ENCODE data around the gene CDKN2D.
"Not testable (repeated sequence)": the region's sequence is repeated elsewhere in the genome, so short reads cannot be mapped to it uniquely, and the experiment has no call there.

Gene CDKN2D

DNA sequence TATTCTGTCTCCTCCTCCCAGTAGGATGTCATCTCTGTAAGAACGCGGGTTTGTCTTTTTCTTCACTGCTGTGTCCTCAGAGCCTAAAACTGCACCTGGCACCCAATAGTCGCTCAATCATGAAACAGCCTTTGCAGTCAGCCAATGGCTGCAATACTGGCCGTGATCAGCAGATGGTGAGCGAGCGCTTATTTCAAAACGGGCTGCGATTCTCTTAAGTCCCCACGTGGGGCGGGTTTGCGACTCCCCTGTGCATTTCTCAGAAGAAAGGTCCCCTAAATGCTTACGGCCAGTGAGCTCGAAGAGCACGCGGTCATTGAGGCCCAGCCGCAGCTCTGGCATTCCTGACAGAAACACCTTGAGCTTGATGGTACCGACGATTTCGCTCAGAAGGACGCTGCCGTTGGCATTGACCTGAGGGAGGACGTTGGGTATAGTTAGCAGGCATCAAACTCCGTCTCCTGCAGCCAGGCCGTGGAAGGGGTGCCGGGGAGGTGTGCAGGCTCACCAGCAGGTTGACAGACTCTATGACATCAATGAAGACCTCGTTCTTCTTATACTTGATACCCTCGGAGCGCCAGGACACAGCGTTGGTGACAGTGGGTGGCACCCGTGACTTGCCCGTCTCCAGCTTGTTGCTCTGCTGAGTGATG is 12.3 kb upstream of the CDKN2D start:
- peak; percentile 80 for DNase-seq

DNA sequence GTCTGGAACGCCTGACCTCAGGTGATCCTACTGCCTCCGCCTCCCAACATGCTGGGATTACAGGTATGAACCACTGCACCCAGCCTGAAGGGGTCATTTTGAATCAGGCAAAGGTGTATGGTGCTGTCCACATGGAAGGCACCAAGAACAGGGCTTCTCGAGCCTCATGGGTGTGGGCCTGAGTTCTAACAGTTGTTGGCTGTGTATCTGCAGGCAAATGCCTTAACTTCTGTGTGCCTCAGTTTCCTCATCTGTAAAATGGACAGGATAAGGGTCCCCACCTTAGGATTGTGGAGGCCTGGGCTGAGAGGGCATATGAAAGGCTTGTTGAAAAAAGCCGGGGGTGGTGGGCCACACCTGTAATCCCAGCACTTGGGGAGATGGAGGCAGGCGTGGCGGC is 9.2 kb upstream of the CDKN2D start:
- DNase-seq = no peak

DNA sequence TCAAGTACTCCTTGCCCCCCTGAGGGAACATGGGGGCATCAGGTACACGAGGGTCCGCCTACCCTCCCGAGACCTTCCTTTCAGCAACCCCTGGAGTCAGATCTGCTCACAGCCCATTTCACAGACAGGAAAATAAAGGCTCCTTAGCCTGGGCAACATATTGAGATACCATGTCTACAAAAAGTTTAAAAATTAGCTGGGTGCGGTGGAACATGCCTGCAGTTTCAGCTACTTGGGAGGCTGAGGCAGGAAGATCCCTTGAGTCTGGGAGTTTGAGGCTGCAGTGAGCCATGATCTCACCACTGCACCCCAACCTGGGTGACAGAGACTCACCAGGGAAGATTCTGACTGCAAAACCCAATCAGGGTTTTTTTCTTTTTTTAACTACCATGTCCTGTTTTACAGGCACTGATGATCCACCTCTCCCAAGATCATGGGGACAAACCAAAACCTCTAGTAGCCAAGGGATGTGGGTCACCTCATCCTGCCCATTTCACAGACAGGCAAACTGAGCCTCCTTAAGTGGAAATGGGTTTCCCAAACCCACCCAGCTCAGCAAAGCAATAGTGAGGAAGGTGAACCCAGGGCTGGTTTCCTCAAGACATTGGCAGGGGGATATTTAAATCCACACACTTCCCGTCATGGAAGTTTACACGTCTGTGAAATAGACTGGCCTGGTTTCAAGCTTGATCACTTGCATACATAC is 6.4 kb upstream of the CDKN2D start:
- no peak for DNase-seq

DNA sequence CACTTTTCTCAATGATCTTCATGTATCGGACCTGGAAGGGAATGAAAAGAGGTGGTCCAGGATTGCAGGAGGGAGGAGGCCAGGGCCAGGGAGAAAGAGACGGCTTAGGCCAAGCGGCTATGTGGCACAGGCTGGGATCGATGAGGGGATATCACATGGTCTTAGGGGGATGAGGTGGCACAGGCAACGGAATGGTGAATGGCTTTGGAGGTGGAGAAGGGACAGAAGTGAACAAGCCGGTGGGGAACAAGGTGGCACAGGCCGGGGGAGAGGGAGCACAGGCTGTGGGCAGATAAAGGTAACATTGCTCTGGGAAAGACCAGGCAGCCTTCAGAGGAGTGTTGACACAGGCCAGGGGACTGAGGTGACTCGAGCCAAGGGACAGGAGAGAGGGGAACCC is 5.7 kb upstream of the CDKN2D start:
- DNase-seq = no peak

DNA sequence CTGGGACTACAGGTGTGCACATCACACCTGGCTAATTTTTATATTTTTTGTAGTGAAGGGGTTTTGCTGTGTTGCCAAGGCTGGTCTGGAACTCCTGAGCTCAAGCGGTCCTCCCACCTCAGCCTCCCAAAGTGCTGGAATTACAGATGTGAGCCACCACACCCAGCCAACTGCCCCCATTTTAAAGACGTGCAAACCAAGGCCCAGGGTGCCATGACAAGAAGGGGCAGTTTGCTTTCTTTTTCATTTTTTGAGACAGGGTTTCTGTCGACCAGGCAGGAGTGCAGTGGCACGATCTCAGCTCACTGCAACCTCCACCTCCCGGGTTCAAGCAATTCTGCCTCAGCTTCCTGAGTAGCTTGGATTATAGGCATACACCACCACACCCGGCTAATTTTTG is 5.0 kb upstream of the CDKN2D start:
- not testable (repeated sequence) for DNase-seq

DNA sequence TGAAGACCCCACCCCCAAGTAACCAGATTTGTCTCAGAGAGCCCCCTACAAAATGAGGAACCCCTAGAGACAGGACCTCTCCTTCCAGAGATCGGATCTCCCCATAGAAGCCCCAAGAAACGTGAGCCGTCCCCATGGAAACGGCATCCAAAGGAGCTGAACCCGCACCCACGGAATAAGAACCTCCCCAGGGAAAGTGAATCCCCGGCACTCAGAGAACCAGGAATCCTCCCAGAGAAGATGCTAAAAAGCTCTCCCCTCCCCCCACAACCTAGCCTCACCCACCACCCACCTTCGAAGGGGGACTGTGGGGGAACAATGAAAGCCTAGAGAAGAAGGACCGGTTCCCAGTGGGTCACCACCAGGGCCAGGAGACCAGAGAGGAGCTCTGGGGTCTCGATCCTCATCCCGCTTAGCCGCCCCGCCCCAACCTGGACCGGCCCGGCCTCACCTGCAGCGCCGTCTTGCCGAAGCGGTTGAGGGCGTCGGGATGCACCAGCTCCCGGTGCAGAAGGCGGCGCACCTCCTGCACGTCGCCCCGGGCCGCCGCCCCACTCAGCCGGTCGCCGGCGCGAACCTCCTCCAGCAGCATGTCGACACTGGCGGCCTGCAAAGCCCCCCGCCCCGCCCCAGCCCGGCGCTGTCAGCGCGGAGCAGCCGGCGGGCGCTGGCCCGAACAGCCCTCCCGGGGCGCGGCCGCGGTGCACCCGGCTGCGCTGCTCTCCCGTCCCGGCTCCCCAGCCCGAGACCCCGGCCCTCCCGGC is 535 bp downstream of the CDKN2D start:
- no peak for DNase-seq

DNA sequence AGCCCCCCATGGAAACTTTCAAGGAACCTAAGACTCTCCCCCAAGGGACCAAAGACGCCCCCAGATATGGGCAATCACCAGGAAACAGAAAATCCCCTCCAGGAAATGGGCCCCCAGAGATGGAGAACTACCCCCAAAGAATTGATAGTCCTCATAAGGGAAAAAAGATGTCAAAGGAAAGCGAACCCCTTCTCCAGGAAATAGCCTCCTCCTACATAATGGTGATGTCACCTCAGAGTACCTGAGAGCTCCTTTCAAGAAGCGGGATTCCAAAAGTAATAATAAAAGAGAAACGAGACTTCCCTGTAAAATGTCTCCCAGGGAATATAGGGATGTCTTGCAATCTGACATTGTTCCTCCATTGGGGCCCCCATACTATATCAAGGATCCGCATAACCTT is 1.1 kb downstream of the CDKN2D start:
- DNase-seq = no peak

DNA sequence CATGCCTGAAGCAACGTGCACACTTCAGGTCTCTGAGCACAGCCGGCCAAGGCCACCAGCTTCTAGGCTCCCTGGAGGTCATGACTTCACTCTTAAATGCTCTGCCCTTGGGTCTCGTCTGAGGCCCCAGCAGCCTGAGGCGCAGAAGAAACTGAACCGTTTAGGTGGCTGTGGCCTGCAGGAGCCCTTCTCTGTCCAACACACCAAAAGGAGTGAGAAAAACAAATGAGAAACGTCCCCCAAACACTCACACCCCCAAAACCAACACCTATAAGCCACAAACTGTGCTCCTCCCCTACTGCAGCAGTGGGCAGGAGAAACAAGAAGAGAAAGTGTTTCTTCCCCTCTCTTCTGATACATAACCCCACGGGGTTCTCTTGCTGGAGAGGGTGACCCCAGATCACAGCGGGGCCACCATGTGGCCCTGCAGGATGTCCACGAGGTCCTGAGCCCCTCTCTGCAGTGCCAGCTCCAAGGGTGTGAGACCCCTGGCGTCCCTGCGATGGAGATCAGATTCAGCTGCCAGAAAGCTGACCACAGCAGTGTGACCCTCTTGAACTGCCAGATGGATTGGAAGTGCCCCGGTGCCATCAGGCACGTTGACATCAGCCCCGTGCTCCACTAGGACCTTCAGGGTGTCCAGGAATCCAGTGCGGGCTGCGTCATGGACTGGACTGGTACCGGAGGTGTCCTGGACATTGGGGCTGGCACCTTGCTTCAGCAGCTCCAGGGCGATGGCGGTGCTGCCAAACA is 1.9 kb downstream of the CDKN2D start:
- DNase-seq = no peak

DNA sequence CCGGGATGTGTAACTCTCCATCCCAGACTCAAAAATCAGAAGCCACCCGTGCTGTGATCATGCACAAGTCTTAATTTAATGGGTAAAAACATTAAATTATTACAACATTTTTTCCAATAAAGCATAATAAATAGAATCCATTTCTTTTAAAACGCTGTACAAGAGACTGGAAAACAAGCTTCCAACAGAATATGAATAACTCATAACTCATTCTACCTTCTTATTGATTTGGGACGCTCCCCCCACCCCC is 2.4 kb downstream of the CDKN2D start:
- no peak for DNase-seq

DNA sequence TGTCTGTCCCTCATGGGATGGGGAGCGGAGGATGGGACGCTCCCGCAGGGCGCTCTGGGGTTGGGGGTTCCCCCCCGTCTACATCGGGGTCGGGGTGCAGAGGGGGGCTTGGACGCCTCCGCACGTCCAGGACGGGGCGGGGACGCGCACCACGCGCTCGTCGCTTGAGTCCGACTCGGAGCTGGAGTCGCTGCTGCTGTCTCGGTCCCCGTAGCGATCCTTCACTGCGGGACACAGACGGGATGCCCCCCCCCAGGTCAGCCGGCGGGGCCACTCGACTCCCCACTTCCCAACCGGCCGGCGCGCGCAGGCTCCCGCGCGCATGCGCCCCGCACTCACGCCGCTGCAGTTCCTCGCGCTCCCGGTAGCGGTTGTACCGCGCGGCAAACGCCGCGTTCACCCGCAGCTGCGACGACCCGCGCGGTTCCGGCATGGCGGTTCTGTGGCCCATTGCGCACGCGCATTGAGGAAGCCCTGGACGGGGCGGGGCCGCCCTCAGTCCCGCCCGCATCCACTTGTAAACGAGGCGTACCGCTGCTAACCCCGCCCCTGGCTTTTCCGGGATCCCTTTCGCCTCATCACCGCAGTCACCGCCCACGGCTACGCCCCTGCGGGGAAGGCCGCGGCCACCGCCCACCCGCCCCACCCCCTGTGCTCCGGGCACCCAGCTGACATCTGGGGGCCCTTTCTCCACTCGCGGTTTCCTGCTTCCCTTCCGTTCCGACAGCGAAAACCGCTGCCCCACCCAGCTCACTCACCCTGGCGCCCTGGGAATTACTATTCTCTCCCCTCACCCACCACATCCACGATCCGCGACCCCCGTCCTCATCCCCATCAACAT is 3.0 kb downstream of the CDKN2D start, which contains the start of gene KRI1:
KRI1 (minus strand) TSS at position 444 of the 841 bp plus-strand sequence; CDS start at position 433, 11 bp downstream.
- DNase-seq = peak; percentile 99

DNA sequence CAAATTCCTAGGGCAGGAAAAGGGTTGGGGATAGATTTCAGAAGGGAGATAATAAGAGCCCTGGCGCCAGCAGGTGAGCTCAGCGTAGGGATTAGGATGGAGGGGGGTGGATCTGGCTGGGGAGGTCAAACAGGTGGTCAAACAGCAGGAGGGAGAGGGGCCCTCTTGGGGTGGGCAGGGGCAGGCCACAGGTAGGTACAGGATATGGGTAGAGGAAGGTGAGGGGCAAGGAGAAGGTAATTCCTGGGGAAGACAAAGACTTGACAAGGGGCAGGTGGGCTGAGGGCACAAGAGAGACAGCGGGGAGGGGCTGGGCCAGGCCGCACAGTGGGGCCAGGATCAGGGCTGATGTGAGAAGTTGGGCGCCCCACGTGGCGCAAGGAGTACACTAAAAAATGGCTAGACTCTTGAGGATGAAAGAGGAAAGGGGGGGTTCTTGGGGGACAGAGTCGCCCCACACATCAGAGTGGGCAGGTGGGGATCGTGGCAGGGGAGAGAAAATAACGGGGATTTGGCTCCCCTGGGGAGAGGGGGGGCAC is 3.7 kb downstream of the CDKN2D start:
- DNase-seq = peak; percentile 85

DNA sequence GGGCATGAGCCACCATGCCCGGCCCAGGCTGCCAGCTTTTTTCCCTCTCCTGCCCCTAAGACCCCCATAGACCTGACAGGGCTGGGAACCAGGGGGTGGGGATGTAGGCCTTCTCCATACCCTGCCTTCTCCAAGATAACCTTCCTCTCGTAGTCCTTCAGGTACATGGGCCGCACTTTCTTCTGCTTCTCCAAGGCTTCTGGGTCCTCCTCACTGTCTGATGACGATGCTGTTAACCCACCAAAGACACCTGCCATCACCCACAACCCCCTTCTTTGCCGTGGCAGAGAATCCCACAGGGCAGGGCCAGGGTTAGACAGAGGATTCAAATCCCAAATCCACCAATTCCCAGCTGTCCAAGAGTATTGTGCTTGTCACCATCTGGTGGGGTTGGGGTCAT is 6.2 kb downstream of the CDKN2D start:
- DNase-seq = no peak

DNA sequence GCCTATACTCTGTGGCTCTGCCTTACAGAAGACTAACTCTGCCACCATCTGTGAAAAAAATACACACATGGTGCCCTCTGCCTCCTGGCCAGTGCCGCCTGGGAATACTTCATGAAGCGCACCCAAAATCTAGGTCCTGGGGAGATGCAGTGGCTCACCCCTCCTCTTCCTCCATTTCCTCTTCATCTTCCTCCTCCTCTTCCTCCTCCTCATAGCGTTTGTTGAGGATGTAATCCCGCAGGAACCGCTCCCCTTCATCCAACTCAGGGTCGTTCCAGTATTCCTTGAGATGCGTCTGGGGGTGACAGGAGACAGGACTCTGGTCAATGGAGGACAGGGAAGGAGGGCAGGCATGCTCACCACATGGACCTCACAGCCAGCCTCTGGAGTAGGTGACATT is 8.6 kb downstream of the CDKN2D start:
- DNase-seq = no peak

DNA sequence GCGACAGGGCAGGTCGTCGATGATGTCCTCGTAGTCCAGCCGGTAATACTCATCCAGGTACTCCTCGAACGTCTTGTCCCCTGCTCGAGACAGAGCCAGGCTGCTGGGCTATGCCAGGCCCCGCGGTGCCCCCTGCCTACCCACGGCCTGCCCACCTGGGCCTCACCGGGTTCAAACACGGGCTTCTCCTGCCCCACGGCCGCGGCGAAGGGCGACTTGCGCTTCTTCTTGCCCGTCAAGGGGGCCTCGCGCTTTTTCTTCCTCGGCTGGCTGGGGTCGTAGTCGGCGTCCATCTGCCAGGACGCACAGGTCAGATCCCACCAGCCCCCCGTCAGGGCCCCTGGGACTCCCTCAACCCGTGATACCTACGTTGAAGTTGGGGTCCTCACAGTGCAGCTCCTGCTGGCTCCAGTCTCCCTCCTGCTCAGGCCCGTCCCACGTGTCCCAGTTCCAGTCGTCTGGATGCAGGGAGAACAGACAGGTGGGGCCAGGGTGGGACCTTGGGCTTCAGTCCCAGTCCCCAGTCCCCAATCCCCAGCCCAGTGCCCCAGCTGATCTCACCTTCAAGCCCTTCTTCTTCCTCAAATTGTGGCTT is 11.1 kb downstream of the CDKN2D start:
- no peak for DNase-seq

DNA sequence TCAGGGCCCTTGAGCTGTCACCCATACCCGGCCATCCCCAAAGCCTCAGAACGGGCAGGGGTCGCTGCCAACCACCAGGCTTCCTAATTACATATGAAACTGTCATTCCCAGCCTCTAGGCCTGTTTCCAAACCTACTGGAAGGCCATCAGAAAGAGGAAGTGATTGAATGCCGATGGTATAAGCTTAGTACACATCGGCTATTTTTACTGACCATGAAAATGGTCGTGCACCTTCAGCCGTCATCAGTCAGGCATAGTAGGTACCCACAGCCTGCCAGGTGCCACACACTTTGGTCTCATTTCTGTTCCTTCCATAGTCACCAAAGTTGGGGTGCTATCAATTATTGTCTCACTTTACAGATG is 13.2 kb downstream of the CDKN2D start:
- DNase-seq = no peak

DNA sequence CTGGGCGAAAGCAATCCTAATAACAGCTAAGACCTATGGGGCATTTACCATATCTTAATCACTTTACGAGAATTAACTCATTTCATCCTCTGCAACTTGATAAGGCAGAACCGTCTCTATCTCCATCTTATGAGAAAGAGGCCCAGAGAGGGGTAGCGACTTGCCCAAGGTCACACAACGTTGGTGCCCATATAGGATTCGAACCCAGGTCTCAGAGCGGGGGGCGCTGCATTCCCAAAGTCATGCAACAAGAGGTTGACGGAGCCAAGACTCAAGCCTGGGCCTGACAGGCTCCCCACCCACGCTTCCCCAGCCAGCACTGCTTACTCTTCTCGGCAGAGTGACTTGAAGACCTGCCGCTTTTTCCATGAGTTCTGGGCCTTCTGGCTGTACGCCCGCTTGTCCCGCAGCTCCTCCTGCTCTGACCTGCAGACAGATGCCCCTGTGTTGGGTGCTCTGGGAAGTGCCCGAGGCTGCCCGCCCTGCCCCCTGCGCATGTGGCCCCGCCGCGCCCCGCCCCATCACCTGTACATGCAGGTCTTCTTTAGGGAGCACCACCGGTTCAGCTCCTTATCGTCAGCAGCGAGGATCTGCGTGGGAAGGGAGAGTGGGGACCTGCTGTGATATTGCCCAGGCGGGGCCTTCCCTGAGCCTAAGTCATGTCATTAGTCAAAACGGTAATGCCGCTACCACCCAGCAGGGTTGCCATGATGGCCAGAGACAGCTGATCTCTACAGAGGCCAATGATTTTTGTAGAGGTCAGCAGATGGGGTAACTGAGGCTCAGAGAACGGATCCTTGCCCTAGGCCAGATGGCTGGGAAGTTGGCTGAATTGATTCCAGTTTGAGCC is 13.8 kb downstream of the CDKN2D start:
- no peak for DNase-seq

DNA sequence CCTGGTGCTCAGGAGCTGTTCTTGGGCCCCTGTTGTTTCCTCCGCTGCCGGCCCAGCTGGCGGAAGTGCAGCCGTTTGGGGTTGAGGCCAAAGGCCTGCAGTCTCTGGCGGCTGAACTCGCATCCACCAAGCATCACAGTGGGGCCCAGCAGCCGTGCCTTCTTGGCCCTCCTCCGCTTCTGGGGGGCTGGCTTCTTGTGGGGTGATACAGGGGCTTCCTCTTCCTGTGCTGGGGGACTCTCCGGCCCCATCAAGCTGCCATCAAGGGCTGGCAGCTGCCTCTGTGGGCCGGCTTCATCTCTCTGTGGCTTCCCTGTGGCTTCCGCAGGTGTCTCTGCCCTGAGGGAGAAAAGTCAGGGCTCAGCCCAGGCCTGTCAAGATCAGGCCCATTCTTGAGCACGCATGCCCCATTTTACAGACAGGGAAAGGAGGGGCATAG is 14.8 kb downstream of the CDKN2D start:
- no peak for DNase-seq

DNA sequence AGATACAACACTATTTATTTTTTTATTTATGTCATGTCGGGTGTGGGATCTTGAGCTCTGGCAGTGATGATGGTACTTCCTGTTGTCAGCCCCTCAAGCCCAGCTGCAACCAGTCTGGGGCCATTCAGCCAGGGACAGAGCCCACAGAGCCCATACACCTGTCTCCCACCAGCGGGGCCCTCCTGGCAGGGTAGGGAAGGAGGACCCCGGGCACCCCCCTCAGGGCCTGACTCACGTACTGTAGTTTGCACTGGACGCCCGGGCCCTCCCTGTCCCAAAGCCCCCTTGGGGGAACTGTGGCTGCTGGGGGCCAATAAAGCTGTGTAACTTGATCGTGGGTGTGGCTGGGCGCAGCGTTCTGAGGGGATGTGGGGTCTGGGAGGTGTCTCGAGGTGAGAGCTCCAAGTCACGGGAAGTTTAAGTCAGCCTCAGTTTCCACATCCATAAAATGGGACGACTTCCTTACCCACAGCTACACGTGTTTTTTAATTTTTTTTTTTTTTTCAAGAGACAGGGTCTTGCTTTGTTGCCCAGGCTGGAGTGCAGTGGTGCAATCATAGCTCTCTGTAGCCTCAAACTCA is 15.6 kb downstream of the CDKN2D start:
- no peak for DNase-seq

DNA sequence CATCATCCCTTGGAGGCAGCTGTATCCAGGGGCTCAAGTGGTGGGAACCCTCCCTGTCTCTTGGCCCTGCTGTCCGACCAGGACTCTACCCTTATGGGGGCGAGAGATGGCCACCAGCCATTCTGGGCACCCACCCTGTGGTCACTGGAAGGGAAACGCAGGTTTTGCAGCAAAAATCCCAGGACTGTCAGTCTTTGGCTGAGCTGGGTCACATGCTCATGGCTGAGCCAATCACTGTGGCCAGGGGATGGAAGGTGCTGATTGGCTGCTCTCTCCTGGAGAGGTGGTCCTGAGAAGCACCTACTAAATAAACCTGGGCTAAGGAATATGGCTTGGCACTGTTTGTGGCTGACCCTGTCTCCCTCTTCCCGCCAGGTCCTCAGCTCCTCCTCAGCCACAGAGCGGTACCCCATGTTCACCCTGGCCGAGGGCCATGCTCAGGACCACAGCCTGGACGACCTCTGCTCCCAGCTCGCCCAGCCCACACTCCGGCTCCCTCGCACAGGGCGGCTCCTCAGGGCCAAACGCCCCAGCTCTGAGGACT is 16.2 kb downstream of the CDKN2D start:
- no peak for DNase-seq

DNA sequence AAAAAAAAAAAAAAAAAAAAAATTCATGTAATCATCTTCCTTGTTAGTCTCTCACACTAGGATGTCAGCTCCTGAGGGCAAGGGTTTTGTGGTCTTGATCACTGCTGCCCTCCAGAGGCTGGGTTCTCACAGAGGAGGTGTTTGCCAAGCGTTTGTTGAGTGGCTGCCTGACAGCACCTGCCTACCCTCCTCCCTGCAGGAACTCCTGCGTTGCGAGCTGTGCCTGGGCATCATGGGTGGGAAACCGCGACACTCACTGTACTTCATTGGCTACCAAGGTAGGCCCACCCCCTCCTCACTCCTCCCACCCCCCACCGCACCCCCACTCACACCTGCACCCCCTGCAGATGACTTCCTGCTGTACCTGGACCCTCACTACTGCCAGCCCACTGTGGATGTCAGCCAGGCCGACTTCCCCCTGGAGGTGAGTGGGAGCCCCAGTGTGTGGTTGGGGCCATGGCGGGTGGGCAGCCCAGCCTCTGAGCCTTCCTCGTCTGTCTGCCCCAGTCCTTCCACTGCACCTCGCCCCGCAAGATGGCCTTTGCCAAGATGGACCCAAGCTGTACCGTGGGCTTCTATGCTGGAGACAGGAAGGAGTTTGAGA is 17.0 kb downstream of the CDKN2D start:
- DNase-seq = peak; percentile 30

Measured in NCI-H146 (cell line).